K562 (cell line): ENCODE data around the gene RALA. TPM values are rescaled to one million over a fixed set of nuclear protein-coding genes. Genes with fewer than 3 reads are reported as not detected.
A peak's percentile ranks its signal among the peaks of the same experiment; 100 is the strongest.

Experiments
- ATAC-seq: fragments of 200-7000 bp; cut with Tn5 transposase; 3 replicates; pipeline ENCODE4 v1.9.1; 2020; ENCODE audit warnings: moderate library complexity
- BruUV-seq: library from RNA; stranded (reverse); fragments of 400-500 nt; replicated peaks from 2 replicates; lab custom pipeline; 2021; lab: Mats Ljungman, UMichigan
- CTCF ChIA-PET: fragments of 300-600 bp; formaldehyde crosslinking; extraction: SDS; loops from one replicate; lab custom pipeline; 2021; ENCODE audit warnings: low intra/inter-chr PET ratio; lab: Yijun Ruan, JAX
- POLR2A ChIA-PET: fragments of 300-600, 350-650 bp; sonication (Branson Sonifier 250); formaldehyde crosslinking; extraction: SDS; loops from one replicate; lab custom pipeline; 2021; ENCODE audit warnings: antibody characterized with exemption, inconsistent platforms; lab: Yijun Ruan, JAX
- DNase-seq, 4 experiments: peaks; one replicate each; pipeline versions ENCODE4 v3.0.0 to v3.0.0-alpha.2; 2011 to 2018; ENCODE audit warnings: low spot score in 3 of 4, mixed read lengths in 3 of 4; ENCODE audit errors: extremely low read depth in 1 of 4
- FAIRE-seq: peaks from 2 replicates; lab custom pipeline; 2011; peaks lifted over from hg19 to GRCh38; lab: Jason Lieb, UNC
- H2AFZ ChIP-seq: 2 replicates; pipeline ENCODE4 v1.6.0; 2011; ENCODE audit warnings: low read depth, low read length, control low read depth, inconsistent platforms
- H3K27ac ChIP-seq: fragments of 200-600 bp; 3 replicates; pipeline ENCODE4 v1.8.0; 2011; ENCODE audit warnings: low read depth, mild to moderate bottlenecking, control low read depth, inconsistent platforms, low read length, moderate library complexity, mixed read lengths; ENCODE audit errors: extremely low read depth
- H3K27me3 ChIP-seq, 2 experiments: fragments of 300-600 bp in 1 of 2; 2 replicates in 1 of 2; 3 replicates in 1 of 2; pipeline versions ENCODE4 v1.6.0 to v1.8.0; 2011; ENCODE audit warnings: inconsistent platforms in 2 of 2, low read length in 2 of 2, mild to moderate bottlenecking in 1 of 2, mixed read lengths in 1 of 2, moderate library complexity in 1 of 2; ENCODE audit not compliant: control insufficient read depth in 2 of 2, insufficient read depth in 2 of 2
- H3K36me3 ChIP-seq: fragments of 300-600 bp; 3 replicates; pipeline ENCODE4 v1.8.0; 2011; ENCODE audit warnings: mild to moderate bottlenecking, low read length, inconsistent platforms; ENCODE audit not compliant: control insufficient read depth, insufficient read depth
- H3K4me1 ChIP-seq, 2 experiments: fragments of 200-600 bp in 1 of 2; replicated peaks in 1 of 2; 2 replicates in 1 of 2; 3 replicates in 1 of 2; pipeline versions ENCODE4 v1.5.1 to v1.8.0; 2011; ENCODE audit warnings: inconsistent platforms in 2 of 2, low read length in 2 of 2, mild to moderate bottlenecking in 1 of 2, mixed read lengths in 1 of 2, moderate library complexity in 1 of 2; ENCODE audit not compliant: control insufficient read depth in 2 of 2, insufficient read depth in 2 of 2
- H3K4me2 ChIP-seq: 2 replicates; pipeline ENCODE4 v1.6.1; 2011; ENCODE audit warnings: low read length, control low read depth, inconsistent platforms, mixed read lengths; ENCODE audit not compliant: insufficient read depth
- H3K4me3 ChIP-seq: fragments of 200-600 bp; sonication (generic), shearing (Covaris generic); 2 replicates; pipeline ENCODE4 v1.5.1; 2016; ENCODE audit warnings: control low read depth, inconsistent platforms
- H3K79me2 ChIP-seq: fragments of 200-600 bp; 3 replicates; pipeline ENCODE4 v1.8.0; 2011; ENCODE audit warnings: low read length, inconsistent platforms; ENCODE audit not compliant: control insufficient read depth, insufficient read depth
- H3K9ac ChIP-seq, 2 experiments: 2 replicates each; pipeline versions ENCODE4 v1.6.0 to v1.6.1; 2011; ENCODE audit warnings: low read depth in 2 of 2, low read length in 2 of 2, control low read depth in 1 of 2, inconsistent platforms in 1 of 2, mild to moderate bottlenecking in 1 of 2, mixed read lengths in 1 of 2; ENCODE audit not compliant: insufficient read depth in 1 of 2
- H3K9me1 ChIP-seq: one replicate; pipeline ENCODE4 v1.6.0; 2011; ENCODE audit warnings: inconsistent platforms, mild to moderate bottlenecking, low read length, moderate library complexity; ENCODE audit not compliant: control insufficient read depth, insufficient read depth
- H3K9me3 ChIP-seq: replicated peaks from 2 replicates; pipeline ENCODE4 v1.5.1; 2011; ENCODE audit warnings: low read depth, low read length, inconsistent platforms; ENCODE audit not compliant: control insufficient read depth, insufficient read depth
- H4K20me1 ChIP-seq: replicated peaks from 2 replicates; pipeline ENCODE4 v1.6.1; 2011; ENCODE audit warnings: low read length, inconsistent platforms, mixed read lengths; ENCODE audit not compliant: control insufficient read depth, insufficient read depth
- ATF7 ChIP-seq: fragments of 450-650 bp; IDR thresholded peaks from 2 replicates; pipeline ENCODE4 v1.7.1; 2014; ENCODE audit warnings: mild to moderate bottlenecking, moderate library complexity
- BMI1 ChIP-seq: fragments of 150-350 bp; IDR thresholded peaks from 2 replicates; pipeline ENCODE4 v1.6.1; 2014; ENCODE audit warnings: low read length
- CBFA2T2 ChIP-seq: fragments of 450-650 bp; conservative IDR thresholded peaks from 2 replicates; pipeline ENCODE4 v1.6.1; 2017; ENCODE audit warnings: mild to moderate bottlenecking
- ELF4 ChIP-seq: fragments of 450-650 bp; formaldehyde crosslinking; IDR thresholded peaks from 2 replicates; pipeline ENCODE4 v1.4.0; 2022; ENCODE audit warnings: missing genetic modification characterization
- GTF2A2 ChIP-seq: IDR thresholded peaks from 2 replicates; pipeline ENCODE4 v1.6.1; 2016; ENCODE audit warnings: mild to moderate bottlenecking, missing genetic modification characterization, missing compliant biosample characterization
- JUNB ChIP-seq: fragments of 450-650 bp; formaldehyde crosslinking; conservative IDR thresholded peaks from 2 replicates; pipeline ENCODE4 v1.4.0; 2020; ENCODE audit warnings: mild to moderate bottlenecking
- NFIX ChIP-seq: fragments of 250-450 bp; sonication (Bioruptor Pico); IDR thresholded peaks from 2 replicates; pipeline ENCODE4 v1.4.0; 2020; ENCODE audit warnings: low read depth, mild to moderate bottlenecking, moderate library complexity
- PHB2 ChIP-seq: fragments of 450-650 bp; IDR thresholded peaks from 2 replicates; pipeline ENCODE4 v1.6.1; 2017; ENCODE audit warnings: low read depth
- RBM22 ChIP-seq: fragments of 200-400 bp; formaldehyde crosslinking; IDR thresholded peaks from 2 replicates; pipeline ENCODE4 v1.6.1; 2018; ENCODE audit warnings: low read length, low read depth; ENCODE audit not compliant: poor library complexity, severe bottlenecking
- RBM39 ChIP-seq: fragments of 200-400 bp; formaldehyde crosslinking; optimal IDR thresholded peaks from 2 replicates; pipeline ENCODE3; 2018; ENCODE audit warnings: low read depth, low read length
- ZNF431 ChIP-seq: sonication (generic); formaldehyde crosslinking; IDR thresholded peaks from 2 replicates; pipeline ENCODE4 v1.8.0; 2022; ENCODE audit warnings: mild to moderate bottlenecking, missing genetic modification reagents
- ZNF445 ChIP-seq: fragments of 250-450 bp; sonication (Bioruptor Pico); IDR thresholded peaks from 2 replicates; pipeline ENCODE4 v1.4.0; 2020; ENCODE audit warnings: low read depth, mild to moderate bottlenecking, moderate library complexity
- ZNF780A ChIP-seq: fragments of 250-450 bp; sonication (Bioruptor Pico); IDR thresholded peaks from 2 replicates; pipeline ENCODE4 v1.5.0; 2021; ENCODE audit warnings: mild to moderate bottlenecking
- WGBS: fragments of 100-300 bp; shearing (Covaris generic); methylation state at CpG from one replicate; pipeline ENCODE4 v1.1.6; 2016; ENCODE audit warnings: low coverage, mixed read lengths; ENCODE audit not compliant: insufficient coverage; ENCODE audit errors: missing lambda C conversion rate; 5-methylcytosine and 5-hydroxymethylcytosine counted together
- in situ Hi-C: fragments of 300-500 bp; cut with MboI; formaldehyde crosslinking; loops from 4 replicates; pipeline ENCODE4 v1.15.0; 2018; ENCODE audit warnings: inconsistent platforms, mixed read lengths
- intact Hi-C: fragments of 100-400 bp; cut with micrococcal nuclease; formaldehyde crosslinking; loops from 2 replicates; pipeline ENCODE4 v1.14.2; 2022
- polyA plus RNA-seq, 8 experiments: library from polyadenylated mRNA; depleted of rRNA in 4 of 8; stranded (reverse) in 5 of 8; unstranded in 3 of 8; fragments of >200 nt; fragmentation: Nextera tagmentation in 2 of 8; fragmentation: Illumina TruSeq in 1 of 8; extraction: Ambion mirVana in 2 of 8; extraction: Trizol in 1 of 8; gene quantifications; 2 replicates each; pipeline versions ENCODE4 v1.2.1 to v1.2.3, GENCODE V29; 2011 to 2014; ENCODE audit warnings: inconsistent platforms in 1 of 8, missing spikeins in 1 of 8
- total RNA-seq, 7 experiments: library from RNA; depleted of rRNA in 6 of 7; stranded (reverse); fragments of >200 nt in 6 of 7; fragmentation: Illumina TruSeq in 2 of 7; extraction: Trizol in 2 of 7; gene quantifications; 2 replicates each; pipeline versions ENCODE4 v1.2.1 to v1.2.3, GENCODE V29; 2011 to 2021; ENCODE audit warnings: low replicate concordance in 1 of 7
- TF ChIP-seq, protein P1 (sequence below): sonication (generic); IDR thresholded peaks from 2 replicates; pipeline ENCODE4 v1.6.1; 2016

RALA gene
- total and polyA plus RNA-seq, 9 of the 15 experiments (the other 6 are each of a cell fraction or from before 2014, with no cell fraction given): 7.2 to 28.0 (median 25.7) TPM

DNA sequence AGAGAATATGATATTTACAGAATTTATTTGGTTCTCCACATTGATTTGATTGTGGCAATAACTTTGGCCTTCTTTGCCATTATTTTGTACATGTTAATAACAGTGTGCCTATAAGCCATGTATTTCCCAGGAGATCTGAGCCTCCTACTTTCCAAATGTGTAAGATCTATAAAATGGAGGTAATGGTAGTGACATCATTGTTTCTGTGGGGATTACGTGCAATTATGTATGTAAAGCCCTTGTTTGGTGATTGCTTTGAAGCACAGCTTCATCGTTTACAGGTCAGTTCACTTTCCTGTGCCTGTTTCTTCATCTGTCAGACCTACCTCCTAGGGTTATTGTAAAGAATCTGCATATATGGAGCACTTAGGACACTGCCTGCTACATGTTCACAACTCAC lies 39.8 kb upstream of the RALA start:
- CTCF ChIA-PET: interaction anchor here (1.4 kb wide), 1 partner anchor 163 kb away, joined by 6 read pairs; no protein-coding TSS in a partner anchor
- Histone ChIP-seq H3K9me1 (no peaks in the 10 kb centered on the region), H3K4me2 (no peak overlapping the region), H3K36me3 (no peaks in the 10 kb centered on the region), H3K9me3 (no peaks in the 10 kb centered on the region), H3K9ac (no peak overlapping the region), H3K27me3 (no peaks in the 10 kb centered on the region), H3K4me1 (peaks cover 0 to 4% of the 10 kb centered on the region in 2 experiments; a peak in 2 of 5 replicates), H3K79me2 (no peaks in the 10 kb centered on the region), H3K27ac (no peak overlapping the region), H3K4me3 (no peak overlapping the region), H2AFZ (peak overlapping the region; percentile 14; the same call in 1 of the 2 replicates), H4K20me1 (no peaks in the 10 kb centered on the region)
- BruUV-seq: no TSS peak
- 27% methylated on average over 2 of the region's 2 CpGs for WGBS
- FAIRE-seq: no peak
- 0 out of 2 replicates have a peak, but pooled peaks have one; percentile 21 for TF ChIP-seq ATF7
- TF ChIP-seq ZNF780A (CRISPR knock-in tag): no peak
- intact Hi-C loops: no loop called here
- no peak for ATAC-seq
- POLR2A ChIA-PET: interaction anchor here (0.5 to 0.8 kb wide), 4 partner anchors 9 to 444 kb away, joined by 3 to 4 read pairs (median 3); partner anchors contain the start of gene CDK13
- in situ Hi-C loops: loop anchor here (5.0 to 10.0 kb wide), 2 partner anchors 159 to 471 kb away; no protein-coding TSS in a partner anchor
- DNase-seq: no peak

DNA sequence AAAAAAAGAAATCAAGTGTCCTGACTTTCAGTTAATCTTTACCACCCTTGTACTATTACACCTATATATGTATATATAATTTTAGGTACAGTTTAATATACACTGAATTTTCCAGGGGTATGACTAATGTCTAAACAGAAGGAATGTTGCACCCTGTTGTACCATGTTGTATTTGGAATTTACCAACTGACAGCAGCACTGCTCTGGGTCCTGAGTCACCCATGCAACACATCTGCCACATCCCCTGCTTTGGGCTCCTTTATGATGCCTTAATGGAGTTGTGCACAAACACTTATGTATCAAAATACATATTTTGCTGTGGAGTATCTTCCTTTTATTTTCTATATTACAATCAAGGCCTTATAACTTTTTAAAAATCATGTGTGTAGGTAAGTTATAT lies 36.0 kb upstream of the RALA start:
- ChIA-PET POLR2A (no interaction called here), CTCF (no interaction called here)
- in situ Hi-C loops: loop anchor here (10.0 kb wide), 1 partner anchor 467 kb away; no protein-coding TSS in a partner anchor
- no peak for FAIRE-seq
- H3K9me3 ChIP-seq: no peaks in the 10 kb centered on the region
- H4K20me1 ChIP-seq: no peaks in the 10 kb centered on the region
- H3K4me1 ChIP-seq: peaks cover 4 to 15% of the 10 kb centered on the region in 2 experiments
- H3K36me3 ChIP-seq: no peaks in the 10 kb centered on the region
- intact Hi-C loops: no loop called here
- TF ChIP-seq RBM22 (no peak), JUNB (no peak), BMI1 (no peak), CBFA2T2 (no peak), RBM39 (no peak), PHB2 (no peak), NFIX (CRISPR knock-in tag) (no peak), ELF4 (CRISPR knock-in tag) (no peak), GTF2A2 (no peak), ZNF431 (CRISPR knock-in tag) (no peak), ZNF445 (CRISPR knock-in tag) (no peak)
- TF ChIP-seq, protein P1, sequence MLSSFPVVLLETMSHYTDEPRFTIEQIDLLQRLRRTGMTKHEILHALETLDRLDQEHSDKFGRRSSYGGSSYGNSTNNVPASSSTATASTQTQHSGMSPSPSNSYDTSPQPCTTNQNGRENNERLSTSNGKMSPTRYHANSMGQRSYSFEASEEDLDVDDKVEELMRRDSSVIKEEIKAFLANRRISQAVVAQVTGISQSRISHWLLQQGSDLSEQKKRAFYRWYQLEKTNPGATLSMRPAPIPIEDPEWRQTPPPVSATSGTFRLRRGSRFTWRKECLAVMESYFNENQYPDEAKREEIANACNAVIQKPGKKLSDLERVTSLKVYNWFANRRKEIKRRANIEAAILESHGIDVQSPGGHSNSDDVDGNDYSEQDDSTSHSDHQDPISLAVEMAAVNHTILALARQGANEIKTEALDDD: no peak
- no peak for ATAC-seq
- no peaks in the 10 kb centered on the region for H3K79me2 ChIP-seq
- no peak overlapping the region for H3K27ac ChIP-seq
- BruUV-seq: no TSS peak
- no peak overlapping the region for H3K9ac ChIP-seq
- H3K4me3 ChIP-seq: no peak overlapping the region
- H3K4me2 ChIP-seq: no peak overlapping the region
- no peaks in the 10 kb centered on the region for H3K27me3 ChIP-seq
- H3K9me1 ChIP-seq: no peaks in the 10 kb centered on the region
- H2AFZ ChIP-seq: no peak overlapping the region
- DNase-seq: no peak
